Neuronal stem cell (in vitro differentiated cells): ENCODE results near the gene ZWILCH.
"Not testable (repeated sequence)": the region's sequence is repeated elsewhere in the genome, so short reads cannot be mapped to it uniquely, and the experiment has no call there.

Experiments used
- DNase-seq: peaks from one replicate; pipeline ENCODE4 v3.0.0-alpha.2; 2013; ENCODE audit warnings: low spot score
- H2AFZ ChIP-seq: one replicate; pipeline ENCODE4 v1.6.1; 2013; ENCODE audit warnings: mild to moderate bottlenecking, low read length, inconsistent platforms
- H2AK5ac ChIP-seq: 2 replicates; pipeline ENCODE4 v1.6.1; 2013; ENCODE audit warnings: low read depth, mild to moderate bottlenecking, inconsistent platforms, low read length, moderate library complexity, mixed read lengths
- H2BK120ac ChIP-seq: 2 replicates; pipeline ENCODE4 v1.6.1; 2013; ENCODE audit warnings: low read depth, mild to moderate bottlenecking, inconsistent platforms, low read length, moderate library complexity, mixed read lengths
- H2BK12ac ChIP-seq: one replicate; pipeline ENCODE4 v1.6.1; 2013; ENCODE audit warnings: low read length, inconsistent platforms
- H2BK15ac ChIP-seq: 2 replicates; pipeline ENCODE4 v1.6.1; 2013; ENCODE audit warnings: mild to moderate bottlenecking, low read length, inconsistent platforms, mixed read lengths
- H2BK5ac ChIP-seq: one replicate; pipeline ENCODE4 v1.6.1; 2013; ENCODE audit warnings: inconsistent platforms, mild to moderate bottlenecking, low read length, moderate library complexity
- H3K14ac ChIP-seq: one replicate; pipeline ENCODE4 v1.6.1; 2013; ENCODE audit warnings: low read length, inconsistent platforms
- H3K18ac ChIP-seq: 2 replicates; pipeline ENCODE4 v1.6.1; 2013; ENCODE audit warnings: low read length, inconsistent platforms
- H3K23ac ChIP-seq: 2 replicates; pipeline ENCODE4 v1.6.1; 2013; ENCODE audit warnings: low read depth, mild to moderate bottlenecking, mixed read lengths, low read length, inconsistent platforms; ENCODE audit not compliant: poor library complexity
- H3K27ac ChIP-seq: replicated peaks from 3 replicates; pipeline ENCODE4 v1.5.1; 2013; ENCODE audit warnings: low read length, inconsistent platforms
- H3K27me3 ChIP-seq, 3 experiments: 2 replicates each; pipeline ENCODE4 v1.6.1; 2013; ENCODE audit warnings: low read length in 3 of 3, mild to moderate bottlenecking in 2 of 3, inconsistent platforms in 1 of 3, low read depth in 1 of 3, mixed read lengths in 1 of 3, moderate library complexity in 1 of 3; ENCODE audit not compliant: control insufficient read depth in 3 of 3, insufficient read depth in 3 of 3
- H3K36me3 ChIP-seq, 2 donors: replicated peaks in 1 of 2; 2 replicates each; pipeline ENCODE4 v1.6.1; 2013; ENCODE audit warnings: low read length in 2 of 2; ENCODE audit not compliant: control insufficient read depth in 2 of 2, insufficient read depth in 2 of 2
- H3K4ac ChIP-seq: 2 replicates; pipeline ENCODE4 v1.6.1; 2013; ENCODE audit warnings: inconsistent platforms, mild to moderate bottlenecking, low read length, moderate library complexity
- H3K4me1 ChIP-seq, 2 donors: 1 replicate in 1 of 2; 2 replicates in 1 of 2; pipeline ENCODE4 v1.6.1; 2013; ENCODE audit warnings: low read length in 2 of 2, low read depth in 1 of 2; ENCODE audit not compliant: control insufficient read depth in 2 of 2, insufficient read depth in 1 of 2
- H3K4me2 ChIP-seq: one replicate; pipeline ENCODE4 v1.6.1; 2013; ENCODE audit warnings: mild to moderate bottlenecking, low read length, inconsistent platforms; ENCODE audit not compliant: insufficient read depth, poor library complexity, severe bottlenecking
- H3K4me3 ChIP-seq, 2 donors: 2 replicates each; pipeline ENCODE4 v1.5.1; 2013; ENCODE audit warnings: low read length in 2 of 2, mild to moderate bottlenecking in 2 of 2, inconsistent platforms in 1 of 2, moderate library complexity in 1 of 2
- H3K79me1 ChIP-seq: one replicate; pipeline ENCODE4 v1.6.1; 2013; ENCODE audit warnings: low read depth, mild to moderate bottlenecking, inconsistent platforms, low read length, moderate library complexity
- H3K9ac ChIP-seq: one replicate; pipeline ENCODE4 v1.6.1; 2013; ENCODE audit warnings: mild to moderate bottlenecking, low read depth, low read length, inconsistent platforms; ENCODE audit not compliant: poor library complexity
- H3K9me3 ChIP-seq, 2 donors: replicated peaks in 1 of 2; 2 replicates each; pipeline versions ENCODE3 to v1.6.1; 2013; ENCODE audit warnings: low read length in 2 of 2, mild to moderate bottlenecking in 2 of 2, inconsistent platforms in 1 of 2, low read depth in 1 of 2, mixed read lengths in 1 of 2, moderate library complexity in 1 of 2; ENCODE audit not compliant: control insufficient read depth in 2 of 2, insufficient read depth in 1 of 2
- H4K8ac ChIP-seq: one replicate; pipeline ENCODE4 v1.6.1; 2013; ENCODE audit warnings: low read depth, mild to moderate bottlenecking, inconsistent platforms, low read length, moderate library complexity
- H4K91ac ChIP-seq: one replicate; pipeline ENCODE4 v1.6.1; 2013; ENCODE audit warnings: low read length, low read depth, mild to moderate bottlenecking, inconsistent platforms; ENCODE audit not compliant: poor library complexity
- WGBS, 2 donors: extraction: QIAGEN DNeasy Blood & Tissue Kit; methylation state at CpG; one replicate each; pipeline ENCODE4 v1.1.7; 2013; ENCODE audit warnings: missing lambda C conversion rate in 2 of 2, mixed read lengths in 1 of 2; ENCODE audit not compliant: insufficient read length in 2 of 2, insufficient replicate concordance in 1 of 2; ENCODE audit errors: extremely low coverage in 2 of 2; 5-methylcytosine and 5-hydroxymethylcytosine counted together

Gene ZWILCH

GRCh38 chr15:66461294-66461693, 43.8 kb upstream of the ZWILCH start:
- not testable (repeated sequence) for H3K4me2 ChIP-seq, H2BK5ac ChIP-seq, H3K79me1 ChIP-seq, H2AK5ac ChIP-seq, H3K9ac ChIP-seq, H2BK15ac ChIP-seq, H3K4ac ChIP-seq, H3K4me1 ChIP-seq, H3K14ac ChIP-seq, DNase-seq, H3K9me3 ChIP-seq, H3K18ac ChIP-seq, H3K27ac ChIP-seq, H3K27me3 ChIP-seq, H4K91ac ChIP-seq, H2BK12ac ChIP-seq, H3K4me3 ChIP-seq, H4K8ac ChIP-seq, H3K23ac ChIP-seq, H2BK120ac ChIP-seq, H2AFZ ChIP-seq
- peaks cover 0 to 20% of the 10 kb centered on the region in 2 donors for H3K36me3 ChIP-seq
- WGBS, 2 donors, result no CpG with 5 or more reads among the region's 6 CpGs

- no peak overlapping the region for H3K18ac ChIP-seq
- no peak overlapping the region for H2BK5ac ChIP-seq
- H2BK15ac ChIP-seq, result no peak overlapping the region
- no peak overlapping the region for H2BK120ac ChIP-seq
- H3K9me3 ChIP-seq, result peaks cover 0 to 8% of the 10 kb centered on the region in 2 donors
- H3K4me3 ChIP-seq, result no peak overlapping the region
- H4K8ac ChIP-seq, result no peak overlapping the region
- H3K14ac ChIP-seq, result no peak overlapping the region
- H3K27ac ChIP-seq, result no peak overlapping the region
- no peak overlapping the region for H4K91ac ChIP-seq
- no CpG with 5 or more reads among the region's 2 CpGs for WGBS, 2 donors
- H3K4ac ChIP-seq, result no peak overlapping the region
- H2AK5ac ChIP-seq, result no peak overlapping the region
- no peak overlapping the region for H3K23ac ChIP-seq
- DNase-seq, result no peak
- H3K4me1 ChIP-seq, result no peaks in the 10 kb centered on the region
- no peaks in the 10 kb centered on the region for H3K79me1 ChIP-seq
- no peak overlapping the region for H2BK12ac ChIP-seq
- H3K36me3 ChIP-seq, result peaks cover 0 to 23% of the 10 kb centered on the region in 2 donors
- H3K4me2 ChIP-seq, result no peak overlapping the region
- no peaks in the 10 kb centered on the region for H3K27me3 ChIP-seq
- no peak overlapping the region for H3K9ac ChIP-seq
- no peak overlapping the region for H2AFZ ChIP-seq
Measured at GRCh38 chr15:66461917-66462316, 43.2 kb upstream of the ZWILCH start.

DNA sequence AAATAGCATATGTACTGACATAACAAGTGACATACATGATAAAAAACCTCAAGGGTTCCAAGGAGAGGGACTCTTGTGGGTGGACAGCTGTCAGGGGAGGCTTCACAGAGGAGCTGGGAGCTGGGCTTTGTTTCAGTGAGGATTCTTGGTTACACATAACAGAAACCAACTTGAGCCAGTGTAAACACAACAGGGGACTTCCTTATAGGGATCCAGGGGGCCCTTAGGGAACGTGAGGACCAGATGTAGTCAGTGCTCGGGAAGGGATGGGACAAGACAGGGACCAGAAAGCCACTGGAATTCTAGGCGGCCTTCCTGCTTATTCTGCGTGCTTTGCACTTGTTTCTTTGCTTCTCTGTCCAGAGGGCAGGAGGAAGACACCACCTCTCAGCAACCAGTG, 42.5 kb upstream of the ZWILCH start:
- no peak overlapping the region for H3K14ac ChIP-seq
- H3K4ac ChIP-seq, result no peak overlapping the region
- no peak overlapping the region for H3K23ac ChIP-seq
- no peak overlapping the region for H3K27ac ChIP-seq
- H2BK15ac ChIP-seq, result no peak overlapping the region
- WGBS, 2 donors, result no CpG with 5 or more reads among the region's 4 CpGs
- no peak overlapping the region for H3K9ac ChIP-seq
- H3K4me1 ChIP-seq, result no peaks in the 10 kb centered on the region
- DNase-seq, result no peak
- H2AFZ ChIP-seq, result no peak overlapping the region
- no peak overlapping the region for H4K8ac ChIP-seq
- no peak overlapping the region for H3K18ac ChIP-seq
- no peak overlapping the region for H4K91ac ChIP-seq
- H3K4me3 ChIP-seq, result no peak overlapping the region
- H2AK5ac ChIP-seq, result no peak overlapping the region
- H3K9me3 ChIP-seq, result peaks cover 0 to 8% of the 10 kb centered on the region in 2 donors
- no peak overlapping the region for H3K4me2 ChIP-seq
- no peaks in the 10 kb centered on the region for H3K27me3 ChIP-seq
- H2BK12ac ChIP-seq, result no peak overlapping the region
- no peaks in the 10 kb centered on the region for H3K79me1 ChIP-seq
- peaks cover 0 to 25% of the 10 kb centered on the region in 2 donors for H3K36me3 ChIP-seq
- no peak overlapping the region for H2BK120ac ChIP-seq
- no peak overlapping the region for H2BK5ac ChIP-seq

GRCh38 chr15:66465294-66465693, 39.8 kb upstream of the ZWILCH start:
- not testable (repeated sequence) for H3K4me3 ChIP-seq, H3K27ac ChIP-seq, H4K8ac ChIP-seq, H3K4ac ChIP-seq, H3K23ac ChIP-seq, H2BK5ac ChIP-seq, H3K4me2 ChIP-seq, H3K4me1 ChIP-seq, H3K27me3 ChIP-seq, H2BK120ac ChIP-seq, H2BK15ac ChIP-seq, H2BK12ac ChIP-seq, H3K9me3 ChIP-seq, H3K79me1 ChIP-seq, H4K91ac ChIP-seq, H2AK5ac ChIP-seq, H3K14ac ChIP-seq, DNase-seq, H3K9ac ChIP-seq, H3K18ac ChIP-seq, H2AFZ ChIP-seq
- WGBS, 2 donors, result no CpG with 5 or more reads among the region's 6 CpGs
- H3K36me3 ChIP-seq, result peaks cover 0 to 25% of the 10 kb centered on the region in 2 donors
